CD4-positive, alpha-beta T cell treated with Interleukin-2 at 100 ng/mL for 4 hours (primary cell): ENCODE results near the gene TSTD2.

Source experiments
- DNase-seq: peaks from one replicate; pipeline ENCODE4 v3.0.0-alpha.2; 2020; ENCODE audit warnings: low spot score

The TSTD2 gene

GRCh38 chr9:97562542-97562941 is 70.6 kb downstream of the TSTD2 start:
- DNase-seq, result no peak

DNA sequence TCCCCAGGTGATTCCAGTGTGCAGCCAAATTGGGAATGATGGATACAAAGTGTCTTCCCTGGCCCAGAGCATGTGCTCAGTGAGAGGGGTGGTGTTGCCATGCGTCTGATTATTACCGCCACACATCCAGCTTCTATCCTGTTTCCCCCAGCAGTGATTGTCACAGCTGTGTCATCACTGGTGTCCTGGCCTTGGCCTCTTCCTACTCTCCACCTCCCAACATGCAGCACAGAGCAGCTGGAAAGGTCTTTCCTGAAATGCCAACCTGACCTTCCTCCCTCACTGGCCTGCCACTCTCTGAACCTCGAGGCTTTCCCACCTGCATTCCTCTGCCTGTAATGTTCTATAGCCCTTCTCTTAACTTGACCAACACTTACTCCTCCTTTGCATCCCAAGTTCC is 71.7 kb downstream of the TSTD2 start:
- no peak for DNase-seq

DNA sequence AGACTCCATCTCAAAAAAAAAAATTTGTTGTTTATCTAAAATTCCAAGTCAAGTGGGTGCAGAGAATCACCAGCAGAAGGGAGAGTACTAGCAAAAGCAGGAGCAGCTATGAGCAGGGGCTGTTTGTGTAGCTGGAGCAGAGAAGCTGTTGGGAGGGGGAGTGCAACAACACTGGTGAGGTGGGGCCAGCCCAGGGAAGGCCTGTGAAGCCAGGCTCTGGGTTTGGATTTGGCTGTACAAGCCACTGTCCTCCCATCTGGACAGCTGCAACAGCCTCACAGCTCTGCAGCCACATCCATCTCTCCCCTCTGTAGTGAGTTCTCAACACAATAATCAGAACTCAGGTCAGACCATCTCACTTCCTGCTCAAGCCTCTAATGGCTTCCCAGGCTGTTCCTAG is 72.3 kb downstream of the TSTD2 start:
- DNase-seq, result no peak

- DNase-seq, result no peak
Measured at GRCh38 chr9:97560154-97560553, 73.0 kb downstream of the TSTD2 start.

- no peak for DNase-seq
Measured at GRCh38 chr9:97559111-97559514, 74.1 kb downstream of the TSTD2 start.

DNA sequence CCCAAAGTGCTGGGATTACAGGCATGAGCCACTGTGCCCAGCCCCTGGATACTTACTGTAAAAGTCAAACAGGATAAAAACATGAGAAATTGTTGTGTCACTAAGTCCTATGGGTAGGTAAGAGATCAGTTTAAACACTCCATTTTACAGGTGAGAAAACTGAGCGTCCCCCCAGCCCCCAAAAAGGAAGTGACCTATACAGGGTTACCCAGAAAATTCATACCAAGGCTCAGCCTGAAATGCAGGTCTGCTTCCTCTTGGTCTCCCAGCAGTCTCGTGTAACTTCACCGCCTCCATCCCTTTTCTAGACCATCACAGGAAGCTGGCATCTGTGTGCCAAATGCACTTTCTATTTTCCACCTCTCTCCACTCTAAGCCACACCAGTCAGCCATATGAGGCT is 74.5 kb downstream of the TSTD2 start:
- DNase-seq, result no peak

- no peak for DNase-seq
Measured at GRCh38 chr9:97557606-97558095, 75.5 kb downstream of the TSTD2 start.

- DNase-seq, result no peak
Measured at GRCh38 chr9:97556721-97557605, 76.2 kb downstream of the TSTD2 start.

DNA sequence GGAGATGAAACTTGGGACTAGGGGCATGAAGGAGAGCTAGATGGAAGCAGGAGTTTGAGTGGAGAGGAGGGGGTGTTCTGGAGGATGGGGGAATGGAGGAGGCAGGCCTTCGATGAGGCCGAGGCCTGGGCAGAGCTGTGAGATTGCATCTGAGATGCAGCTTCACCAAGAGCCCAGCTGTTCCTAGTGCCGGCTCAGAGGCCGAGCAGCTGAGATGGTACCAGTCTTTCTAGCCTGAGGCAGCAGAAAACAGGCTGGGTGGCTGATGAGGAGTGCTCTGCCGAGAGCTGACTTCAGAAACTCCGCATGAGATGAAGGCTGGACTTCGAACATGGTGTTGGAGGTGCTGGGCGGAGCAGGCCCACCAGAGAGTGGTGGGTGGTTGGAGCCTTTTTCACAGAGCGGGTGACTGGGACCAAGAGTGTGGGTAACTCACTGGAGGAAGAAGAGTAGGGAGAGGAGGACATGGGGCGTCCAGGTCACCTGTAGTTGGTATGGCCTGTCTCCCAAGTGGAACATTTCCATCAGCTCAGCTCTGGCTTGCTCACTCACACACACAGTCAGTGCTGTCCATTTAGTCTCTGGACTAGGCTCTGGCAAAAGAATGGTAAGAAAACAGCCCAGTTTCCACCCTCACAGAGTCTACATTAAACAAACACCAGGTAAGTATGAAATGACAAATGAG is 77.0 kb downstream of the TSTD2 start:
- no peak for DNase-seq

- DNase-seq, result no peak
Measured at GRCh38 chr9:97555164-97555563, 78.0 kb downstream of the TSTD2 start.

DNA sequence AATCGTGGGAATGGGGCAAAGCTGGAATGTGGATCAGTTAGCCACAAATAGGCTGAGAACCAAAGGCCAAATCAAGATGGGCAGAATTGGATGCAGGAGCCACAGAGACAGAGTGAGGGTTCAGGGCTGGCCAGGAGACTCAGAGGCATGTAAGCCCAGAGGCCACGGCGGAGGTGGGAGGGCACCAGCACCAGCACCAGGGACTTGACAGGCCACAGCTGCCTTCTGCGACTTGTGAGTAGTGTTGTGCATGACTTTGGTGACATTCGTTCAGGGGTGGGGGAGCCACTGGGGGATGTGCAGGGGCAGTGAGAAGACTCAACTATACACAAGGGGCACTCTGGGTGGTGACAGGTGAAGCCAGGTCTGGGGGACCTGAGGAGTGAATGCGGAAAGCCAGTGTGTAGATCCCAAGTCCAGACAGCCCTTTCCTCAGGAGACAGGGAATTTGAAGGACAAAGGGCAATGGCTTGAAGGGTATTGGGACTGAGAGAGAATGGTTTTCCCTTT is 78.5 kb downstream of the TSTD2 start:
- no peak for DNase-seq

GRCh38 chr9:97553841-97554240 is 79.3 kb downstream of the TSTD2 start:
- DNase-seq, result no peak

GRCh38 chr9:97553141-97553540 is 80.0 kb downstream of the TSTD2 start:
- DNase-seq, result no peak

- DNase-seq, result no peak
Measured at GRCh38 chr9:97551308-97551707, 81.9 kb downstream of the TSTD2 start.

DNA sequence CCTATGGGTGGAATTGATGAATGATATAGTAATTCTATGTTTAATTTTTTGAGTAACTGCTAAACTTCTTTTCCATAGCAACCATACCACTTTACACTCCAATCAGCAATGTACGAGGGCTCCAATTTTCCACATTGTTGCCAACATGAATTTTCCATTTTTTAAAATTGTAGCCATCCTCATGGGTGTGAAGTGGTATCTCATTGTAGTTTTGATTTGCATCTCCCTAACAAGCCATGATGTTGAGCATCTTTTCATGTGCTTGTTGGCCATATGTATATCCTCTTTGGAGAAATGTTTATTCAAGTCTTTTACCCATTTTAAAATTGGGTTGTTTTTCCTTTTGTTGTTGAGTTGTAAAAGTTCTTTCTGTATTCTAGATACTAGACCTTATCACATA is 82.8 kb downstream of the TSTD2 start:
- DNase-seq, result no peak
